HUES64 (cell line): ENCODE measurements around the gene CNGB1.
A peak's percentile ranks its signal among the peaks of the same experiment; 100 is the strongest.
"Not testable (repeated sequence)": the region's sequence is repeated elsewhere in the genome, so short reads cannot be mapped to it uniquely, and the experiment has no call there.

ENCODE experiments used
- H3K27ac ChIP-seq: 2 replicates; pipeline ENCODE4 v1.7.0; 2013; ENCODE audit warnings: low read depth, low read length, inconsistent platforms
- H3K27me3 ChIP-seq: 2 replicates; pipeline ENCODE4 v1.6.1; 2013; ENCODE audit warnings: mild to moderate bottlenecking, low read length; ENCODE audit not compliant: insufficient read depth
- H3K36me3 ChIP-seq: 2 replicates; pipeline ENCODE4 v1.6.1; 2013; ENCODE audit warnings: mild to moderate bottlenecking, low read length; ENCODE audit not compliant: insufficient read depth
- H3K4me1 ChIP-seq: 2 replicates; pipeline ENCODE4 v1.6.1; 2013; ENCODE audit warnings: mild to moderate bottlenecking, low read length, moderate library complexity; ENCODE audit not compliant: insufficient read depth
- H3K4me3 ChIP-seq: 2 replicates; pipeline ENCODE4 v1.5.1; 2013; ENCODE audit warnings: mild to moderate bottlenecking, low read length, moderate library complexity
- H3K9ac ChIP-seq: 2 replicates; pipeline ENCODE4 v1.6.1; 2013; ENCODE audit warnings: mild to moderate bottlenecking, low read depth, low read length
- H3K9me3 ChIP-seq: 2 replicates; pipeline ENCODE4 v1.6.1; 2013; ENCODE audit warnings: low read depth, low read length; ENCODE audit not compliant: insufficient read depth
- WGBS: fragments of 150-250, 120-280 bp; methylation state at CpG from one replicate; pipeline ENCODE4 v1.1.7; 2013; ENCODE audit warnings: missing lambda C conversion rate; 5-methylcytosine and 5-hydroxymethylcytosine counted together

The CNGB1 gene

GRCh38 chr16:57987441-57988177, 16.7 kb upstream of the CNGB1 start:
- H3K4me1 ChIP-seq, result no peaks in the 10 kb centered on the region; the same call in 1 of the 2 replicates
- H3K9ac ChIP-seq, result no peak overlapping the region
- H3K36me3 ChIP-seq, result no peaks in the 10 kb centered on the region
- no peak overlapping the region for H3K4me3 ChIP-seq
- no peaks in the 10 kb centered on the region for H3K9me3 ChIP-seq
- no peak overlapping the region for H3K27ac ChIP-seq
- H3K27me3 ChIP-seq, result peaks cover 37% of the 10 kb centered on the region
- 91% methylated on average over 7 of the region's 8 CpGs for WGBS

GRCh38 chr16:57986196-57986595, 15.3 kb upstream of the CNGB1 start:
- Histone ChIP-seq H3K4me1 (no peaks in the 10 kb centered on the region; the same call in 1 of the 2 replicates), H3K27ac (no peak overlapping the region), H3K9me3 (no peaks in the 10 kb centered on the region), H3K4me3 (peak overlapping the region; percentile 69; the same call in 1 of the 2 replicates), H3K27me3 (peaks cover 37% of the 10 kb centered on the region), H3K36me3 (no peaks in the 10 kb centered on the region), H3K9ac (no peak overlapping the region)
- 73% methylated on average over 7 of the region's 9 CpGs for WGBS

- H3K4me3 ChIP-seq, result peak overlapping the region; percentile 69
- H3K27me3 ChIP-seq, result peaks cover 37% of the 10 kb centered on the region
- 5% methylated on average over 62 of the region's 62 CpGs for WGBS
- no peaks in the 10 kb centered on the region for H3K36me3 ChIP-seq
- H3K9me3 ChIP-seq, result no peaks in the 10 kb centered on the region
- no peaks in the 10 kb centered on the region; the same call in 1 of the 2 replicates for H3K4me1 ChIP-seq
- peak overlapping the region; percentile 30; the same call in 1 of the 2 replicates for H3K9ac ChIP-seq
- no peak overlapping the region for H3K27ac ChIP-seq
Measured at GRCh38 chr16:57985204-57986181, 14.6 kb upstream of the CNGB1 start.

GRCh38 chr16:57984443-57985203, 13.7 kb upstream of the CNGB1 start:
- no peaks in the 10 kb centered on the region for H3K9me3 ChIP-seq
- H3K27me3 ChIP-seq, result peaks cover 37% of the 10 kb centered on the region
- peak overlapping the region; percentile 69 for H3K4me3 ChIP-seq
- no peaks in the 10 kb centered on the region; the same call in 1 of the 2 replicates for H3K4me1 ChIP-seq
- H3K27ac ChIP-seq, result no peak overlapping the region
- WGBS, result 15% methylated on average over 64 of the region's 64 CpGs
- peak overlapping the region; percentile 49; the same call in 1 of the 2 replicates for H3K9ac ChIP-seq
- no peaks in the 10 kb centered on the region for H3K36me3 ChIP-seq

- Histone ChIP-seq H3K27ac (no peak overlapping the region), H3K27me3 (peaks cover 37% of the 10 kb centered on the region), H3K4me3 (no peak overlapping the region), H3K4me1 (no peaks in the 10 kb centered on the region; the same call in 1 of the 2 replicates), H3K36me3 (no peaks in the 10 kb centered on the region), H3K9me3 (no peaks in the 10 kb centered on the region), H3K9ac (no peak overlapping the region)
- WGBS, result 84% methylated on average over 5 of the region's 5 CpGs
Measured at GRCh38 chr16:57982385-57982784, 11.5 kb upstream of the CNGB1 start.

GRCh38 chr16:57981636-57982035, 10.7 kb upstream of the CNGB1 start:
- no peak overlapping the region for H3K27ac ChIP-seq
- H3K36me3 ChIP-seq, result no peaks in the 10 kb centered on the region
- H3K4me3 ChIP-seq, result no peak overlapping the region
- 96% methylated on average over 5 of the region's 7 CpGs for WGBS
- H3K9ac ChIP-seq, result no peak overlapping the region
- H3K4me1 ChIP-seq, result no peaks in the 10 kb centered on the region; the same call in 1 of the 2 replicates
- H3K27me3 ChIP-seq, result peaks cover 30% of the 10 kb centered on the region
- H3K9me3 ChIP-seq, result no peaks in the 10 kb centered on the region

- Histone ChIP-seq H3K36me3 (no peaks in the 10 kb centered on the region), H3K4me1 (0 out of 2 replicates have a peak, but pooled peaks cover 3% of the 10 kb centered on the region)
- 91% methylated on average over 11 of the region's 11 CpGs for WGBS
Measured at GRCh38 chr16:57979006-57979585, 8.2 kb upstream of the CNGB1 start.

GRCh38 chr16:57978070-57978465, 7.1 kb upstream of the CNGB1 start:
- H3K9me3 ChIP-seq, H3K4me3 ChIP-seq, H3K4me1 ChIP-seq, H3K36me3 ChIP-seq, H3K27ac ChIP-seq, H3K27me3 ChIP-seq, H3K9ac ChIP-seq: not testable (repeated sequence)
- WGBS, result 91% methylated on average over 2 of the region's 2 CpGs

More at GRCh38 chr16:57979006-57979585, 8.2 kb upstream of the CNGB1 start:
- Histone ChIP-seq H3K4me3 (no peak overlapping the region), H3K9me3 (no peaks in the 10 kb centered on the region), H3K27me3 (peaks cover 7% of the 10 kb centered on the region), H3K9ac (no peak overlapping the region), H3K27ac (no peak overlapping the region)

GRCh38 chr16:57977418-57978069, 6.6 kb upstream of the CNGB1 start:
- no peak overlapping the region for H3K27ac ChIP-seq
- WGBS, result 91% methylated on average over 11 of the region's 12 CpGs
- no peak overlapping the region for H3K9ac ChIP-seq

GRCh38 chr16:57976331-57976796, 5.4 kb upstream of the CNGB1 start:
- Histone ChIP-seq H3K27me3 (no peaks in the 10 kb centered on the region), H3K9ac (no peak overlapping the region), H3K27ac (no peak overlapping the region), H3K36me3 (no peaks in the 10 kb centered on the region), H3K4me1 (0 out of 2 replicates have a peak, but pooled peaks cover 3% of the 10 kb centered on the region), H3K9me3 (no peaks in the 10 kb centered on the region), H3K4me3 (no peak overlapping the region)
- WGBS, result 79% methylated on average over 2 of the region's 2 CpGs

More at GRCh38 chr16:57977418-57978069, 6.6 kb upstream of the CNGB1 start:
- no peak overlapping the region for H3K4me3 ChIP-seq
- 0 out of 2 replicates have a peak, but pooled peaks cover 3% of the 10 kb centered on the region for H3K4me1 ChIP-seq
- H3K36me3 ChIP-seq, result no peaks in the 10 kb centered on the region
- H3K27me3 ChIP-seq, result no peaks in the 10 kb centered on the region
- H3K9me3 ChIP-seq, result no peaks in the 10 kb centered on the region
